ENCODE data around the gene RHPN2.
"Not testable (repeated sequence)": the region's sequence is repeated elsewhere in the genome, so short reads cannot be mapped to it uniquely, and the experiment has no call there.

The RHPN2 gene

DNA sequence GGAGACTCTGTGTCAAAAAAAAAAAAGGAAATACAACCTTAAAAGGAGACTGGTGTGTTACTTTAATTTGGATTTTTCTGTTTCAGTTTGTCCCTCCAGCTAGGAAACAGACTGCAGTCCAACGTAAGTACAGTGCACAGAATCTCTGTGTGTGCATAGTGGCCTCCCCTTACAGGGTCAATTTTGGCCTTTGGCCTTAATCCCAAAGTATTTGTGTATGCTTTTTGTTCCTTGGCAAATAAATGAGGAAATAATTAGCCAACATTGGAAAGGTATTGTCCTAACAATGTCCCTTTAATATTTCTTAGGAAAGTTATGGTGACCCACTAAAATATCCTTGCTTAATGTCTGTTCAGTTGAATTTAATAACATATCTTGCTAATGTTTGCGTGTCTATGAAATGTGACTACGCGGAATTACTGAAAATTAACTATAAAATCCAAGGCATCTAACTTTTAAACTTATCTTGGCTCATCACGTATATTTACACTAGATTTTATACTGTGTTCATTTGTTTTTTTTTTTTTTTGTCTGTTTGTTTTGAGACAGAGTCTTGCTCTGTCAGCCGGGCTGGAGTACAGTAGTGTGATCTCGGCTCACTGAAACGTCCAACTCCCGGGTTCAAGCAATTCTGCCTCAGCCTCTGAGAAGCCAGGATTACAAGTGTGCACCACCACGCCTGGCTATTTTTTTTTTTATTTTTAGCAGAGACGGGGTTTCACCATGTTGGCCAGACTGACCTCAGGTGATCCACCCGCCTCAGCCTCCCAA is 39.0 kb downstream of the RHPN2 start:
- not testable (repeated sequence) for DNase-seq

DNA sequence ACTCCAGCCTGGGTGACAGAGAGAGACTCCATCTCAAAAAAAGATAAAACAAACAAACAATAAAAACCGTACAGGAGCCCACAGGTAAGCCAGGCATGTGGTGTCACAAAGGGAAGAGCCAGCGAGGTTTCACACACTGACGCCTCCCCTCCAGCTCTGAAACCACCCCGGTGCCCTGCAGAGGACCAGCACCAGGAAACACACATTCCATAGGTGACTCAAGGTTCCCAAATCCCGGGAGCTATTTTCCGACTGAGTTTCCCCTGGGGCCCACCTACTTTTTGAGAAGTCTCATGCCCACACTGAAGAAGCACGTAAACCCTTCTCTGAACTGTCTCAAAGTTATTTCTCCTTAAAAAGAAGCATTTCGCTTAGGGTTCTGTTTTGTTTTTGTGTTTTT is 40.3 kb downstream of the RHPN2 start:
- DNase-seq = no peak

DNA sequence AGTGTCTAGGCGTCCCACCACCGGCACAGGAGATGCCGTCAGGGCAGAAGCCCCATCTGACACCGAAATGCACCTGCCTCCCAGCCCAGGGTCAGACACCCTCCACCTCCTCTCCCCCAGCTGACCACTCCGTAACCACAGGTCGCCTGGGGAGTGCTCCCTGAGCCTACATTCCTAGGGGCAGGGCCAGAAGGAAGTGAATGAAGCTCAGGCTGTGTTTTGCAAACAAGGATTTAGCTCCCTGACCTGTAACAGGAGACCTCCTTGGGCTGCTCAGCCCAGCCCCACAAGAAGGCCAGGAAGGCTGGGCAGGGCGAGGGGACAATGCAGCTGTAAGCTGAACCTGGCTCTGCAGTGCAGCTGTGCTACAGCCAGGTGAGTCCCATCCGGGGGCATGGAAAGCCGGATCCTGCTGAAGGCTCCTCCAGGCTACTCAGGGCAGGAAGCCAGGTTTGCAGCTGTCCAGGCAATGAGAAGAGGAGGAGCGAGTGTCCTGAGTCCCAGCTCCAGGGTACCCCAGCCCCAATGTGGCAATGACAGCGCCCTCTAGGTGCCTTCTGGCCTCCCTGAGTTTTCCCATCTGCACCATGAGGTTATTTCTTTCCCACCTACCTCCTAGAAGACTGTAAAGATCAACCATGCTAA is 42.1 kb downstream of the RHPN2 start:
- DNase-seq = no peak

DNA sequence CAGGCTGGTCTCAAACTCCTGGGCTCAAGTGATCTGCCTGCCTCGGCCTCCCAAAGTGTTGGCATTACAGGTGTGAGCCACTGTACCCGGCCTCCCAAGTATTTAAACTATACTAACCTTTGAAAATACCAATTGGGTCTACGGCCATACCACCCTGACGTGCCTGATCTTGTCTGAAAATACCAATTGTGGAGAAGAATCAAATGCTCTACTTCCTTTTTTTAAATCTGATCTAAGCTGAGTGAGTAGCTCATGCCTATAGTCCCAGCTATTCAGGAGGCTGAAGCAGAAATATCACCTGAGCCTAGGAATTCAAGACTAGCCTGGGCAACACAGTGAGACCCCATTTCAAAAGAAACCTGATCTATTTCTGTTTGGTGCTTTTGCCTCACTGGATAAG is 53.8 kb downstream of the RHPN2 start:
- not testable (repeated sequence) for DNase-seq

DNA sequence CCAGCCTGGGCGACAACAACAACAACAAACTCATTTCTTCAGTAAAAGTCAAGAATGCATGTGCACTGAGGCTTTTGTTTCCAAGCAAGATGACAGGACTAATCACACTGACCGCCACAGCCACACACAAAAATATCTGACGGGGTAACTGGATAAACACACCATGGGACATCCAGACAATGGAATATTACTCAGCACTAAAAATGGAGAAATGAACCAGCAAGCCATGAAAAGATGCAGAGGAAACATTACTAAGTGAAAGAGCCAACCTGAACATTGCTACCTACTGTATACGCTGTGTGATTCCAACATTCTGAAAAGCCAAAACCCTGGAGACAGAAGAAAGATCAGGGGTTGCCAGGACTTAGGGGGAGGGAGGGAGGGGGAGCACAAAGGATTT is 56.0 kb downstream of the RHPN2 start:
- no peak for DNase-seq

DNA sequence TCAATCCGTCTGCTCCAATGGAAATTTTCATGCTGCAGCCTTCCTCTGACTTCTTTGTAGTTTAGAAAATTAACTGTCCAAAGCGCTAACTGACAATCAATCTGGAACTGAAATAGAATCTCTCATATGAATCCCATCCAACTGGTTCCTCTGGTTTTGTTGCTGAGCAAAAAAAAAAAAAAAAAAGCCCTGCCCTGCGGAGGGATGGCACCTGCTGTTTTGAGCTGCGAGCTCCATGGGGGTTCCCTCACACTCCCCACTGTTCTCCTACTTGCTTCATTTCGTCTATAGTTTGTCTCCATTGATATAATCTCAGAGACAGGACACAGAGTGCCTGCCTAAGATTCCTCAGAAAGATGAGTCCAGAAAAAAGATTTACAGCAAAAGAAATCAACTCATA is 59.2 kb downstream of the RHPN2 start:
- DNase-seq = peak; percentile 23

DNA sequence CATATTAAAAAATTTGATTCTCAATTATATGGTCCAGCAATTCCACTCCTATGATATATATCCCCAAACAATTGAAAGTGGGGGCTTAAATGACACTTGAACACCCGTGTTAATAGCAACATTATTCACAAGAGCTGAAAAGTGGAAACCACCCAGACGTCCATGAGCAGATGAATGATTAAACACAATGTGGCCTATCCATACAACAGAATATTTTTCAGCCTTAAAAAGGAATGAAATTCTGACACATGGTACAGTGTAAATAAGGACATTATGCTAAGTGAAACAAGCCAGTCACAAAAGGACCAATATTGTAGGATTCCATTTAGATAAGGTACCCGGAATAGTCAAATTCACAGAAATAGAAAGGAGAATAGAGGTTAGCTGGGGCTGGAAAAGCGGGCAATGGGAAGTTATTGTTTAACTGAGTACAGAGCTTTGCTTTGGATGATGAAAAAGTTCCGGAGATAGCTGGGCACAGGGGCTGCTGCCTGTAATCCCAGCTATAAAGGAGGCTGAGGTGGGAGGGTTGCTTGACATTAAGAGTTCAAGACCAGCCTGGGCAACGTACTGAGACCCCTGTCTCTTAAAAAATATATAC is 61.2 kb downstream of the RHPN2 start:
- not testable (repeated sequence) for DNase-seq

DNA sequence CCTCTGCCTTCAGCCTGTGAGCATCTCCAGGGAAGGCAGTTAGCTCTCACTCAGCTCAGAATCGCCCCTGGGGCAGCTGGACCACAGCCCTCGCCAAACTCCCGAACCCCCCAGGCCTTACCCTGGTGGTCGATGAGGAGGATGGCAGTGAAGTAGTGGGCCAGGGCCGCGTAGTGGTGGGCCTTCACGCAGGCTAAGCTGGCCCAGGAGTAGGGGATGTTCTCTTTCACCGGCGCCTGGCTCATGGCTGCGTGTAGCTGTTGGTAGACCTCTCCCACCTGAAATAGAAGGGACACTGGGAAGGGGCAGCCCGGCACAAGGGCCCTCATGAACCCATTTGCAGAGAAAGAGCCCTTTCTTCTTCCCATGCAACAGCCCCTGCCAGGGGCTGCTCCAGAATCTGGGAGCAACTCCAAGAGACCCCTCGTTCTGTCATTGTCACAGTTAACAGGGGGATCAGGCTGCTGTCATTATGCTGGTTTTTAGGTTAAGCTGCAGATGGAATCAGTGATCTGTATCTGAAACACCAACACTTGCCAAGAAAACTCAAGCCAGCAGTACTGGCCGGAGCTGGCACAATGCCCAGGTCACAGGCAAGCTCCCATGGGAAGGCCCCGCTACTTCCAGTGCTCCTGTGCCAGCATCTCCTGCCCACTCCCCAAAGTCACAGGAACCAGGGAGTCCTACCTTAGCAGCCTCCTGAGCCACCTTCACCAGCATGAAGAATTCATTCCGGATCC is 62.4 kb downstream of the RHPN2 start:
- not testable (repeated sequence) for DNase-seq

DNA sequence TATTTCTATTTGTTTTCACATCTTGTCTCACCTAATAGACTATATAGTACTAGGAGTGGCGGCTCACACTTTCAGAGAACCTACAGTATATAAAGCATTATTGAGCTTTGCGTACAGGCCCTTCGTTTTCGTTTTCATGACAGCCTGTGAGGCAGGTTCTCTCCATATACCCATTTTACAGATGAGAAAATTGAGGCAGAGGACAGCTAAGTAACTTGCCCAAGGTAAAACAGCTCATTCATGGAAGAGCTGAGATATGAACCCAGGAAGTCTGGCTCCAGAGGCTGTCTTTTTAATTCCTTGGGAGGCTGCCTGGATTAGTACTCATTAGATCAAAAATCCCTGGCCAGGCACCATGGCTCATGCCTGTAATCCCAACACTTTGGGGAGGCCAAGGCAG is 63.8 kb downstream of the RHPN2 start:
- DNase-seq = no peak

DNA sequence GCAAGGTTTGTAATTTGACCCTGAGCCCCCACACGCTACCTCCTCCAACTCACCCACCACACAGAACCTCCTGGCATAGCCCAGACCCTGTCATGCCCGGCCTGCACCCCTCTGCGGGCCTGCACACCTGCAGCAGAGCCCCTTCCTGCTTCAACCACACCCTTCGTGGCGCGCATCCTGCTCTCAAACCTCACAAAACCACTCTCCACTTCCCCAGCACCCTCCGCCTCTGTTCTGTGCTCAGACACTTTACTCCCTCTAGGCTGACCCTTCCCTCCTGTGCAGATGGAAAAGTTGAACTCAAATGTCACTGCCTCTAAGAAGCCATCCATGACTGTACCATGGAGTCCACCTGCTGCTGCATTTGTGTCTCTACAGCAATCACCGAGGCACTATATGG is 64.2 kb downstream of the RHPN2 start:
- DNase-seq = no peak

DNA sequence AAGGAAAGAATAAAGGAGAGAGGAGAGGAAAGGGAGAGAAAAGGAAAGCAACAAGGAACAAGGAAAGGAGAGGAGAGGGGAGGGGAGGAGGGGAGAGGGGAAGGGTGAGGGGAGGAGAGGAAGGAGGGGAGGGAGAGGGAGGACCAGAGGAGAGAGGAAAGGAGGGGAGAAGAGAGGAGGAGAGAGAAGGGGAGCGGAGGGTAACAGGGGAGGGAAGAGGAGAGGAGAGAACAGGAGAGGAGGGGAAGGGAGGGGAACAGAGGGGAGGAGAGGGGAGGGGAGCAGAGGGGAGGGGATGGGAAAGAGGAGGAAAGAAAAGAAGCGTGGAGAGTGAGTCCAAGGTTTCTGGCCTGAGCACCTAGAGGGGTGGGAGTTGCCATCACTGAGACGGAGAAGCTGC is 66.0 kb downstream of the RHPN2 start:
- no peak for DNase-seq

DNA sequence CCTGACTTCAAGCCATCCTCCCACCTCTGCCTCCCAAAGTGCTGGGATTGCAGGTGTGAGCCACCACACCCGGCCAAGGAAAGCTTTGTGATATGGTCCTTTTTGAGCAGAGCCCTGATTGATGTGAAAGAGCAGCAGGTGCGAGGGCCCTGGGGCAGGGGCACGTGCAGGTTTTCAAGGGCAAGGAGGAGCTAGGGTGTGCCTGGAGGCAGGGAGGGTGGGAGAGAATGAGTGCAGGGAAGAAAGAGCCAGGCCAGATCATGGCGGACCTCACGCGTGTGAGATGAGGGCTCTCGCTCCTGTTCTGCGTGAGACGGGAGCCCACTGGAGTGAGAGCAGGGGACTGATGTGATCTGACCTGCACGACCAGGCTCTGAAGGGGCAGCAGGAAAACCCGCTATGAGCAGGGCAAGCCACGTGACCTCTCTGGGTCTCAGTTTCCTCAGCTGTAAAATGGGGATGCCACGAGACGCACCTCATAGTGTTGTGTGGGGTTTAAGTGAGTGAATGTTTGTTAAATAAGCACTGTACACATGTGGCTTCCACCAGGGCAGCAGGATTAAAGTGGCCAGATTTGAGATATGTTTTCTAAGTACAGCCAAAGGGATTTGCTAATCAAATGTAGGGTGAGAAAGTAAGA is 66.9 kb downstream of the RHPN2 start:
- no peak for DNase-seq

DNA sequence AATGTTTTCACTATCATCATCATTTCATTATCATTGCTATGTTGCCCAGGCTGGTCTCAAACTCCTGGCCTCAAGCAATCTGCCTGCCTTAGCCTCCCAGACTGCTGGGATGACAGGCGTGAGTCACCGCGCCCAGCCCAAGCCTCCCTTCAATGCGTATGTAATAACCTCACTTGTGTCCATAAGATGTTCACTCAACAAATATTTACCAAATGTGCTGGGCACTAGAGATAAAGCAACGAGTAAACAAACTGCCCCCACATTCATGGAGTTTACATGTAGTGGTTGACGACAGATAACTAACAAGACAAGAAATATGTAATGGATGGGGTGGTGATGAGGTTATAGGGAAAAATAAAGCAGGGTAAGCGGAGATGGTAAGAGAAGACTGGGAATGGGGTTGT is 67.6 kb downstream of the RHPN2 start:
- DNase-seq = not testable (repeated sequence)

DNA sequence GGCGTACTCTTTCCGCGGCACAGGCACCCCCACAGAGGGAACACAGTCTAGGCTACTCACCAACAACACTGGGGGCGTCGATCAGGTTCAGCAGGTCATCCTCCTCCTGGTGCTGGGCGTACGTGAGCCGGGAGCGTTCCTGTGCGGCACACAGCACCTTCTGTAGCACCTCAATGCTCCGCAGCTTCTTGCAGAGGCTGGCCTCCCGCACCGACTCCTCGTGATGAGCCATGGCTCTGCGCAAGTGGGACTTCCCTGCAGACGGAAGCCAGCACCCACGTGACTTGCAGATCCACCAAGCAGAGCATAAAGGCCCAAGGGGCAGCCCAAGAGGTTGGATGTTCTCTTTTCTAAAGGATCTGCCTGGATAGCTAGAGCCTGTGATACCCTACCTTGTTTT is 68.7 kb downstream of the RHPN2 start:
- DNase-seq = not testable (repeated sequence)

DNA sequence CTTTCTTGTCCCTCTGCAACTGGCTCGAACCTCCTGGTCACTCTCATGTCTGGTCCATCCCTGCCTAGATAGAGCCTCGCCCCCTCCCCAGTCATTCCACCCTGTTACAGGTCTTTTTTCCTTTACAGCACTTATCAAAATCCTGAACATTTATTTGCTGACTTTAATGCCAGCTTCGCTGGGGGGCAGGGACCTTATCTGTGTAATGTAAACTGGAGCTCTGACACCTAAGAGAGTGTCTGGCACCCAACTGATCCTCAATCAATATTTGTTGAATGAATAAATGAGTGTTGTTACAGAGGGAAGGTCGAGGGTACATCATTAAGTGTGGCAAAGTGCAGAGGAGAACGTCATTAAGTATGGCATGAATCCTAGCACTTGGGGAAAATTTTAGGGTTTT is 76.0 kb downstream of the RHPN2 start:
- DNase-seq = no peak

DNA sequence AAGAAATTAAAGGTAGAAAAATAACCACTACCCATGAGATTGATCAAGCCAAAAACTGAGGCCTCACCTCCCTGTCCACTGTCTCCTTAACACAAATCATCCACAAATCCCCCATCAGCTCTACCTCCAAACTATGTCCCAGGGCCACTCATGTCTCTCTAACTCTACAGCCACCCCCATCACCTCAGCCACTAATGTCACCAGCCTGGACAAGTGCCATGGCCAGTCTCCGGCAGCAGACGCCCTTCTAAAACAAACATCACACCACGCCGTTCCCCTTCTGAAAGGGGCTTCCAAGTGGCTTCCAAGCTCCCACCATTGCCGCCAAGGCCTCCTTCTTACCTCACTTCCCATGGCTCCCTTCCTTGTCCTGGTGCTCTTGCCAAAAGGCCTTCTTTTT is 76.4 kb downstream of the RHPN2 start:
- DNase-seq = not testable (repeated sequence)

DNA sequence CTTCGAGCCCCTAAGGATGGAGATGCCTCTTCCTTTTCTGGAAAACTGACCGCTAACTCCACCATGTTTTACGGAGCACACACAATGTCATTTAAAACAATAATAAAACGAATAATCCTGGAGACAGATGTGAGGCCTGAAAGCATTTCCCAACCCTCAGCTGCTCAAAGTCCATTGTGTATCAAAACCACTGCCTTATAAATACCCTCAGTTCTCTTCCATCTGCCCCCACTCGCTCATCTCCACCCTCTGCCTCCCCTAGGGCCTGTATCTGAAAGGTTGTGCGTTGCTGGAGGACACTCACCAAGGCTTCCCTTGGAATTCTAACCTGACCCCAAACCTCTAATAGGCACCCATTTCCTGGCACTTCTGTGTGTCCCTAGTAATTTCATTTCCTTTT is 82.2 kb downstream of the RHPN2 start:
- not testable (repeated sequence) for DNase-seq

DNA sequence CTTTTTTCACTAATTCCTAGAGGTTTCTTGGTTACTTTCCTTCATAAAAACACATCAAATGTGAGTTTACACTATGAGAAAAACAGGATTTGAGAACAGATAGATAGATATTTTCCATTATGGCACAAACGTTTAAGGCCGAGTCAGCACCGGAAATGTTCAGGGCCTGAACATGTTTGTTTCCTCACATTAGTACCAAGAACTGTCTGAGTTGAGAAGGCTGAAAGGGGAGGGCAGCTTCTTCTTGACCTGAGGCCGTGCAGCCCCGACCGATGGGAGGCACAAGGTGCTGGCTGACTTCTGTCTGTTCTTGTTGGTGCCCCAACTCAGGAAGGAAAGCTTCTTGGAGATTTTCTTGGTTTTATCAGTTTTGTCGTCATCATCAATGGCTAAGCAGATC is 84.9 kb downstream of the RHPN2 start:
- DNase-seq = not testable (repeated sequence)

DNA sequence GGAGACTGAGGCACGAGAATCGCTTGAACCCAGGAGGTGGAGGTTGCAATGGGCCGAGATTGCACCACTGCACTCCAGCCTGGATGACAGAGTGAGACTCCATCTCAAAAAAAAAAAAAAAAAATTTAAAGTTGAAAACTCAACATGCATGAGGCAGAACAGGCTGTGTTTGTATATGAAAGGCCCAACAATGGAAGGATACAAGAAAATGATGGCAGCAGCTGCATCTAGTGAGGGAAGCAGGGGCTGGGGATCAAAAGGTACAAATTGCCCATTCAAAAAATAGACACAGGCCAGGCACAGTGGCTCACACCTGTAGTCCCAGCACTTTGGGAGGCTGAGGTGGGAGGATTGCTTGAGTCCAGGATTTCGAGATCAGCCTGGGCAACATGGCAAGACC is 86.9 kb downstream of the RHPN2 start:
- DNase-seq = not testable (repeated sequence)

DNA sequence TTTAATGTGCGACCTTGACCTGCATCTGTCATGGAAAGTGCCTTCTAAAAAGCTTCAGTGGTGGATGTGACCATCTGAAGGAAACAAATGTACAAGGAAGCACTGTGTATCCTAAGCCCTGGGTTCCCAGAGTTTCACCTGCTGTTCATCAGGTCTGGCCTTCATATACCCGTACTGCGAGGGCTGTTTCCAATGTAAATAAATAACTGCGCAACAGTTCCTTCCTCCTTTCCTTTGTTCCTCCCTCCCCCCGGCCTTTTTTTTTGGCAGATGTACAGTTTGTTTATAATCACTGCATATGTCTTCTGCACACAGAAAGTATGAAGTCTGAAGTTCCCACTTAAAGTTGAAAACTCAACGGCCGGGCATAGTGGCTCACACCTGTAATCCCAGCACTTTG is 87.4 kb downstream of the RHPN2 start:
- no peak for DNase-seq

DNA sequence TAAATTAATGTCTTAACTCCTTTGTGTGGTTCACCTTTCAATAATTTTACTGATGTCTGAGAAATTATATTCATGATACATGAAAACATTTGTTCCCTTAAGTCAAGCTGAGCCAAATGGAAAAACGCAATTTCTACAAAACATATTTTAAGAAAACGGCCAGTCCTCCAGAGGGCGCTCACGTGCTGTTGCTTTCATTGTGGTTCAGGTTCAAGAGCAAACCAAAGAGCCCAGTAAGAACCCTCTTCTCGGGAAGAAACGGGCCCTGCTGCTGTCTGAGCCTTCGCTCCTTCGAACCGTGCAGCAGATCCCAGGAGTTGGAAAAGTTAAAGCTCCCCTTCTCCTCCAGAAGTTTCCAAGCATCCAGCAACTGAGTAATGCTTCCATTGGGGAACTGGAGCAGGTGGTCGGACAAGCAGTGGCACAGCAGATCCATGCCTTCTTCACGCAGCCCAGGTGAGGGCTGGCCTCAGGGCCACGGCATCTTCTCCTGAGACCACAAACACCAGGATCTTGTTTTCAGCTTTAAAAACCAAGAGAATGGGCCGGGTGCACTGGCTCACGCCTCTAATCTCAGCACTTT is 88.4 kb downstream of the RHPN2 start:
- peak; percentile 86 for DNase-seq

DNA sequence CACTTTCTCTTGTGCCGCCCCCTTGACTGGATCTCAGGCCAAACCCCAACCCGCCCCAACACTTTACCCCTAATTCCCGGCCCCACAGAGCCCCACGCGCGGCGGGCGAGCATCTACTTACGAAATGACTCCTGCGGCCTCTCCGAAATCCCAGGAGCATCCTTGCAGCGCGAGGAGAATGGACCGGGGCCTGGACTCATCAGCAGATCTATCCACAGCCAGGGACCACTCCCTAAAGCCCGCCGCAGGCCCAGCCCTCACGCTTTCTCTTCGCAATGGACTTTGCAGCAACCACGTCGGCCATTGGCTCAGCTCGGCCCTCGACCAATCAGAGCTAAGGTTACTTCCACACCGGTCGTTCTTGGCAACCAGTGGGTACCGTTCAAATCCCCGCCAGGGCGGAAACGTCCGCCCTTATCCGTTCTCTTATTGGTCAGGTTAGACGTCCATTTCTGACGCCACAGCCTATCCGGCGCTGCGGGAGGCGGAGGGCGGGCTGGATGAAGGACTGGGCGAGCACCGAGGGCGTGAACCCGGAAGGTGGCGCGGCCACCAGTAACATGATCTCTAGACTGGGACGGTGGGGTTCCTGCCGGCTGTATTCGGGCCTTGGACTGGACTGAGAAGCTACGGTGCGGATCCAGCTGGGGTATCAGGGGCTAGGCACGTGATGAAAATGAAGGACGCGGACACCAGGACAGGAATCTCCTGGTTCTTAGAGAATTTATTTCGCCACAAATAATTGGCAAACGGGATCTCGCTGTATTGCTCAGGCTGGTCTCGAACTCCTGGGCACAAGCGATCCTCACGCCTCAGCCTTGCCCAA is 92.8 kb downstream of the RHPN2 start, which contains the start of the genes CEP89 and FAAP24:
CEP89 (minus strand) TSS at position 244 of the 826 bp plus-strand sequence; CDS start at position 160, 84 bp downstream.
FAAP24 (plus strand) TSS at position 528 of the 826 bp plus-strand sequence. CDS start 955 bp downstream, outside the sequence.
- DNase-seq = peak; percentile 100
